HUES64 (cell line): ENCODE measurements around the gene TMED9.

Experiments used
- H3K27ac ChIP-seq: 2 replicates; pipeline ENCODE4 v1.7.0; 2013; ENCODE audit warnings: low read depth, low read length, inconsistent platforms
- H3K27me3 ChIP-seq: 2 replicates; pipeline ENCODE4 v1.6.1; 2013; ENCODE audit warnings: mild to moderate bottlenecking, low read length; ENCODE audit not compliant: insufficient read depth
- H3K36me3 ChIP-seq: 2 replicates; pipeline ENCODE4 v1.6.1; 2013; ENCODE audit warnings: mild to moderate bottlenecking, low read length; ENCODE audit not compliant: insufficient read depth
- H3K4me1 ChIP-seq: 2 replicates; pipeline ENCODE4 v1.6.1; 2013; ENCODE audit warnings: mild to moderate bottlenecking, low read length, moderate library complexity; ENCODE audit not compliant: insufficient read depth
- H3K4me3 ChIP-seq: 2 replicates; pipeline ENCODE4 v1.5.1; 2013; ENCODE audit warnings: mild to moderate bottlenecking, low read length, moderate library complexity
- H3K9ac ChIP-seq: 2 replicates; pipeline ENCODE4 v1.6.1; 2013; ENCODE audit warnings: mild to moderate bottlenecking, low read depth, low read length
- H3K9me3 ChIP-seq: 2 replicates; pipeline ENCODE4 v1.6.1; 2013; ENCODE audit warnings: low read depth, low read length; ENCODE audit not compliant: insufficient read depth
- WGBS: fragments of 150-250, 120-280 bp; methylation state at CpG from one replicate; pipeline ENCODE4 v1.1.7; 2013; ENCODE audit warnings: missing lambda C conversion rate; 5-methylcytosine and 5-hydroxymethylcytosine counted together

TMED9 gene

GRCh38 chr5:177606071-177607051 lies 14.4 kb downstream of the TMED9 start:
- Histone ChIP-seq H3K27ac (no peak overlapping the region; the same call in 1 of the 2 replicates), H3K9me3 (no peaks in the 10 kb centered on the region), H3K27me3 (no peaks in the 10 kb centered on the region), H3K9ac (no peak overlapping the region; the same call in 1 of the 2 replicates), H3K4me1 (peaks cover 4% of the 10 kb centered on the region), H3K36me3 (peaks cover 19% of the 10 kb centered on the region), H3K4me3 (no peak overlapping the region)
- 88% methylated on average over 22 of the region's 22 CpGs for WGBS

DNA sequence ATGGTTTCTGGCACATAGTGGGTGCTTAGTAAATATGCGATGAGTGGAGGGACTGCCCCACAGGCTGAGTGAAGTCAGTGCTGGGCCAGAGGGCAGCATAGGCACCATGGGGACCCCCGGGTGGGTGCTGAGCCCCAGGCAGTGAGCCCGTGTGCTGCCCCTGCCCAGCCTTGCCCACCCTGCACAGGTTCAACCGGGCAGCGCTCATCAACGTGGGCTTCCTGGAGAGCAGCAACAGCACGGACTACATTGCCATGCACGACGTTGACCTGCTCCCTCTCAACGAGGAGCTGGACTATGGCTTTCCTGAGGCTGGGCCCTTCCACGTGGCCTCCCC lies 15.1 kb downstream of the TMED9 start:
- H3K27ac ChIP-seq, result peak overlapping the region; percentile 91
- peaks cover 19% of the 10 kb centered on the region for H3K36me3 ChIP-seq
- H3K9me3 ChIP-seq, result no peaks in the 10 kb centered on the region
- 70% methylated on average over 11 of the region's 11 CpGs for WGBS
- H3K4me3 ChIP-seq, result no peak overlapping the region
- H3K4me1 ChIP-seq, result peaks cover 4% of the 10 kb centered on the region
- H3K27me3 ChIP-seq, result no peaks in the 10 kb centered on the region
- peak overlapping the region; percentile 37; the same call in 1 of the 2 replicates for H3K9ac ChIP-seq

GRCh38 chr5:177607452-177608192 lies 15.6 kb downstream of the TMED9 start:
- Histone ChIP-seq H3K4me3 (peak overlapping the region; percentile 29; the same call in 1 of the 2 replicates), H3K27me3 (no peaks in the 10 kb centered on the region), H3K4me1 (peaks cover 4% of the 10 kb centered on the region), H3K9ac (peak overlapping the region; percentile 37; the same call in 1 of the 2 replicates), H3K9me3 (no peaks in the 10 kb centered on the region), H3K27ac (peak overlapping the region; percentile 91), H3K36me3 (peaks cover 19% of the 10 kb centered on the region)
- WGBS, result 24% methylated on average over 15 of the region's 15 CpGs

GRCh38 chr5:177608243-177609075 lies 16.5 kb downstream of the TMED9 start:
- no peaks in the 10 kb centered on the region for H3K9me3 ChIP-seq
- peaks cover 19% of the 10 kb centered on the region for H3K36me3 ChIP-seq
- H3K27me3 ChIP-seq, result no peaks in the 10 kb centered on the region
- peaks cover 4% of the 10 kb centered on the region for H3K4me1 ChIP-seq
- peak overlapping the region; percentile 91; the same call in 1 of the 2 replicates for H3K27ac ChIP-seq
- WGBS, result 90% methylated on average over 37 of the region's 37 CpGs
- no peak overlapping the region for H3K4me3 ChIP-seq
- no peak overlapping the region; the same call in 1 of the 2 replicates for H3K9ac ChIP-seq

DNA sequence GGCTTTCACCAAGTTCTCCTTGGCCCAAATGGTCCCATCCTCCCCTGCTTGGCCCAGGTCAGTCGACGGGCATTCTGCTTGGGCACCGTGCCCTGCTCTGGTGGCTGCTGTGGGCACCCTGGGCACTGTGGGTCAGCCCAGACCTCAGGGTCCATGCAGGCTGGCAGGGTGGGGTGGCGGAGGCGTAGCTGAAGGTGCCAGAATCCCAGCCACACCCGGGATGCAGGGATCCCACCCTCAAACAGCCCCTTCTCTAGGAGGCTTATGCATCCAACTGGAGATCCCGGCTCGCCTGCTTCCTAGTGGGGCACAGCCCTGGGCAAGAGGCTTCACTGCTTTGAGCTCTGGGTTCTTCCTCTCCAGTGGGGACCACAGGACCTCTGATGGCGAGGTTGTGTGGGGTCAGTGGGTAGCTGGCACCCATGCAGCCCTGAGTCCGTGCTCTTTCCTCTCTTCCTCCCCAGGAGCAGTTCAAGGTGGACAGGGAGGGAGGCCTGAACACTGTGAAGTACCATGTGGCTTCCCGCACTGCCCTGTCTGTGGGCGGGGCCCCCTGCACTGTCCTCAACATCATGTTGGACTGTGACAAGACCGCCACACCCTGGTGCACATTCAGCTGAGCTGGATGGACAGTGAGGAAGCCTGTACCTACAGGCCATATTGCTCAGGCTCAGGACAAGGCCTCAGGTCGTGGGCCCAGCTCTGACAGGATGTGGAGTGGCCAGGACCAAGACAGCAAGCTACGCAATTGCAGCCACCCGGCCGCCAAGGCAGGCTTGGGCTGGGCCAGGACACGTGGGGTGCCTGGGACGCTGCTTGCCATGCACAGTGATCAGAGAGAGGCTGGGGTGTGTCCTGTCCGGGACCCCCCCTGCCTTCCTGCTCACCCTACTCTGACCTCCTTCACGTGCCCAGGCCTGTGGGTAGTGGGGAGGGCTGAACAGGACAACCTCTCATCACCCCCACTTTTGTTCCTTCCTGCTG lies 17.4 kb downstream of the TMED9 start:
- WGBS, result 95% methylated on average over 19 of the region's 21 CpGs
- H3K9ac ChIP-seq, result no peak overlapping the region
- H3K36me3 ChIP-seq, result peaks cover 19% of the 10 kb centered on the region
- H3K4me3 ChIP-seq, result no peak overlapping the region
- no peaks in the 10 kb centered on the region for H3K27me3 ChIP-seq
- peaks cover 4% of the 10 kb centered on the region for H3K4me1 ChIP-seq
- no peaks in the 10 kb centered on the region for H3K9me3 ChIP-seq
- H3K27ac ChIP-seq, result no peak overlapping the region

DNA sequence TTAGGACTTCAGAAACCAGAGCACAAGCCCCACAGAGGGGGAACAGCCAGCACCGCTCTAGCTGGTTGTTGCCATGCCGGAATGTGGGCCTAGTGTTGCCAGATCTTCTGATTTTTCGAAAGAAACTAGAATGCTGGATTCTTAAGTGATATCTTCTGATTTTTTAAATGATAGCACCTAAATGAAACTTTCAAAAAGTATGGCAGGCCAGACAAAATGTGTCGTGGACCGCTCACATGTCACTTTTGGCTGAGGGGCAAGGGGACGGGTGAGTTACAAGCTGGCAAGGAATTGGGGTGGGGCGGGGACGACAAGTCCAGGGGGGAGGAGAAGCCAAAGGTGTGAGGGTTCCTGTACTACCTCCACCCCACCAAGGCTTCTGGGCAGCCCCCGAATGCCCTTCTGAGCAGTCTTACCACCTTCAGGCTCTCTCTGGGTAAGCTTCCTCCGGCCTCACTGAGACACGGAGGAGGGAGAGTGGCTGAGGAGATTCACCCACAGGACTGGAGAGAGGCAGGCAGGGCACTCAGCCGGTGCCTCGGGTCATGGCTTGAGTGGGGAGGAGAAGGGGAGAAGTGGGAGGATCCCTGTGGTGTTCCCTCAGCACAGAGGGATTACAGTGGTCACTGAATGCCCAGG lies 18.2 kb downstream of the TMED9 start:
- Histone ChIP-seq H3K4me3 (no peak overlapping the region), H3K27me3 (no peaks in the 10 kb centered on the region), H3K9me3 (no peaks in the 10 kb centered on the region), H3K36me3 (peaks cover 15% of the 10 kb centered on the region), H3K4me1 (peaks cover 4% of the 10 kb centered on the region), H3K9ac (no peak overlapping the region), H3K27ac (no peak overlapping the region)
- 85% methylated on average over 11 of the region's 13 CpGs for WGBS

- H3K4me3 ChIP-seq, result no peak overlapping the region
- no peaks in the 10 kb centered on the region for H3K9me3 ChIP-seq
- H3K4me1 ChIP-seq, result peaks cover 4% of the 10 kb centered on the region
- no peaks in the 10 kb centered on the region for H3K27me3 ChIP-seq
- H3K9ac ChIP-seq, result no peak overlapping the region
- no peak overlapping the region for H3K27ac ChIP-seq
- H3K36me3 ChIP-seq, result peaks cover 9% of the 10 kb centered on the region; the same call in 1 of the 2 replicates
- WGBS, result 85% methylated on average over 3 of the region's 4 CpGs
These were observed 18.9 kb downstream of the TMED9 start for GRCh38 chr5:177610770-177611445.

DNA sequence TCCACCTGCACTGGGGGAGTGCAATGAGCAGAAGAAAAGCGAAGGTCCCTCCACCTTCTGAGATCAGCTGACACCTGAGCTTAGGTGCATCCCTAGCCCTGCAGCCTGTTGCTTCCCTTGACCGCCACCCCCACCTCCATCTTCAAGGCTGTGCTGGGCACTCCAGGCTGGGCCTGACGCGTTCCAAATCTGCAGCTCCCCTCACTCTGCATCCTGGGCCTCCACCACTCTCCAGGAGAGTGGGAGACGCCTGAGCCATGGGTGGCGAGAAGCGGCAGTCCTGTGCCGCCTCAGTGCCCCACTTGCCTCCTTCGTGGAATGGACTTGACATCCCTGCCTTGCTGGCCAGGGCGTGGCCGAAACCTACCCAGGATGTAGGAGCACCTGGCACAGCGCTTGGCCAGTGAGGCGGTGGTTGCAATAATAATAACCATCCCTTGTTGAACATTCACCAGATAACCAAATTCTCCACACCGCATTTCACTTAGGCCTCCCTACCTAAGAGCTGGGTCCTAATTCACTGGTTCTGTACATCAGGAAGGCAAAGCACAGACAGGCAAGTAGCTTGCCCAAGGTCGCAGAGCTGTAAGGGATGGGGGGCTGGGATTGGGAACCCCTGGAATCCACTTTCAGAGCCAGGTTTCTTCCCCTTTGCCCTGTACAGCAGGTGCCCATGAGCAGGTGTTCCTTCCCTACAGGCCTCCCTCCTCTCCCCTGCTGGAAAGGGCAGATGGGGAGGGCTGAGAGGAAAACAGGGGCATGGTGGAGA lies 19.6 kb downstream of the TMED9 start:
- peaks cover 9% of the 10 kb centered on the region; the same call in 1 of the 2 replicates for H3K36me3 ChIP-seq

DNA sequence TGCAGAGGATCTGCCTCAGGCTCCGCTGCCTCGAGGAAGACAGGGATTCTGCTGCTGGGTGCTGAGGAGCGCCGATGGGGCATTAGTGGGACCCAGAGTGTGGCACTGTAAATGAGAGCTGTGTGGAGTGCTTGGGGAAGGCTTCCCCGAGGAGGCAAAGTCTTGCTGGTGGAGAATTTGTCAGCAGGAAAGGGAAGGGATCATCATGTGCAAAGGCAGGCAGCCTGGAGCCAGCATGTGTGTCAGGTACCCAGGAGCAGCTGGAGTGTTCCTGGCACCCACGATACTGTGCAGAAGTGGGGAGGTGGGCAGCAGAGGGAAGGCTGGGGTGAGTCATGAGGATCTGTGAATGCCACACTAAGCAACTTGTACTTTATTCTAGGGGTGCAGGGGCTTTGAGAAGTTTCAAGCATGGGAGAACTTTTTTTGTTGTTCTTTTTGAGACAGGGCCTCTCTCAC lies 20.2 kb downstream of the TMED9 start:
- H3K27me3 ChIP-seq, result no peaks in the 10 kb centered on the region
- H3K4me1 ChIP-seq, result peaks cover 4% of the 10 kb centered on the region
- peaks cover 9% of the 10 kb centered on the region; the same call in 1 of the 2 replicates for H3K36me3 ChIP-seq
- 85% methylated on average over 6 of the region's 6 CpGs for WGBS
- H3K4me3 ChIP-seq, result no peak overlapping the region
- no peaks in the 10 kb centered on the region for H3K9me3 ChIP-seq
- H3K9ac ChIP-seq, result no peak overlapping the region
- no peak overlapping the region for H3K27ac ChIP-seq

More for the DNA sequence above, 19.6 kb downstream of the TMED9 start:
- Histone ChIP-seq H3K4me3 (no peak overlapping the region), H3K27ac (no peak overlapping the region), H3K9ac (no peak overlapping the region), H3K27me3 (no peaks in the 10 kb centered on the region), H3K4me1 (peaks cover 4% of the 10 kb centered on the region), H3K9me3 (no peaks in the 10 kb centered on the region)
- 90% methylated on average over 15 of the region's 15 CpGs for whole genome bisulfite sequencing
